ENCODE results near the gene LHX3.

DNA sequence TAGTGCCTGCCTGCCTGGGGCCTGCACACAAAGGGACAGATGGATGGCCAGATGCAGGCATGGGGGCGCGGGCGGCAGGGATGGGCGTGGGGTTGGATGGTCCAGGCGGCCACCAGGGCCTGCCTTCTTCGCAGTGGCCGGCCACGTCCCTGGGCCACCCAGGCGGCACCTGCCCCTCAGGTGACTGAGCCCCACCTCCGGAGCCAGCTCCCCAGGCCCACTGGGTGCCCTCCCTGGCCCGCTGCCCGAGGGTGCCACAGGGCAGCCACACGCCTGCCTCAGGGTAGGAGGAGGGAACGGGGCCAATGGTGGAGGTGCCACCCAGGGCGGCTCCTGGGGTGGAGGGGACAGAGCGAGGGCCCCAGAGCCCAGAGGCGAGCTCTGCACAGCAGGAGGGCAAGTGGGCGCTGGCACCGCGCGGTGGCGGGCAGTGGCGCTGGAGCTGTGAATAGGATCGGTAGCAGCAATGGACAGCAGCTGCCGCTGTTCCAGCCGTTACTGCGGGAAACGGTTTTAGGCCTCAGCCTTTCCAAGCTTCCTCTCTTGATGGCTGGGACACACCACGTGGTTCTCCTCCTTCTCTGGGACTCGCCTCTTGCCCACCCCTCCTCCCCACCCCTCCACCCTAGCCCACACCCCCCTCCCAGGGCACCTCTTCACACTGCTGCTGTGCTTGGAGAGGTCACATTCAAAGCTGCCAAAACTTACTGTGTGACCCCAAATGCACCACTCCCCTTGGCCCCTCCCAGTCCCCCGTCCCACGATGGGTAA lies 19.1 kb downstream of the LHX3 start:
- TF ChIP-seq POLR2A (IDR thresholded peaks at IDR 0.05) (no peak), CTCF (IDR thresholded peaks at IDR 0.05) (no peak), POLR2AphosphoS5 (IDR thresholded peaks at IDR 0.05) (no peak)

All from prostate gland (tissue), 2 donors.